GM21515 (cell line): ENCODE measurements around the gene RBM41.
A peak's percentile ranks its signal among the peaks of the same experiment; 100 is the strongest.
"Not testable (repeated sequence)": the region's sequence is repeated elsewhere in the genome, so short reads cannot be mapped to it uniquely, and the experiment has no call there.

ENCODE experiments used
- ATAC-seq: cut with Tn5 transposase; IDR thresholded peaks from one replicate; pipeline ENCODE4 v1.9.1; 2021; ENCODE audit not compliant: unreplicated experiment

RBM41 gene

GRCh38 chrX:107118322-107119147 lies at the start of gene RBM41:
Gene RBM41, minus strand, starts transcription at chrX:107118822. Its CDS starts 49 bp downstream, at chrX:107118773.
- peak; percentile 100 for ATAC-seq

DNA sequence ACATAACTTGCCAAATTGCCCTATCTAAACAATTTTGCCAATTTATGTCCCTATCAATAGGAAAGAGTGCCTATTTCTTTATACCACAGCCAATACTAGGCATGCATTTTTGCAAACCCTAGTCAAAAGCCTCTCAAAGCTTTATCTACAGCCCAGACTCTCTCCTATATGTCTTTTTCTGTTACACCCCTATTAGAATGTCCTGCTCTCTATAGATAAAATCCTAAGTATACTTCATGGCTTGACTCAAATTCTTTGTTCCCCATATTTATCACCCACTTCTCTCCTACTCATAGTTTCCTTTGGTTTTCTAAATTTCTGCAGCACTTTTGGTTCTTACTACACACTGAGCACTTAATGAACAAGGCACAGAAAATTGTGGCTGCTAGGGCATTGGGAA lies 49.6 kb upstream of the RBM41 start:
- ATAC-seq = no peak

- no peak for ATAC-seq
These were observed 48.7 kb upstream of the RBM41 start for GRCh38 chrX:107167163-107167921.

GRCh38 chrX:107157618-107158017 lies 39.0 kb upstream of the RBM41 start:
- ATAC-seq = not testable (repeated sequence)

DNA sequence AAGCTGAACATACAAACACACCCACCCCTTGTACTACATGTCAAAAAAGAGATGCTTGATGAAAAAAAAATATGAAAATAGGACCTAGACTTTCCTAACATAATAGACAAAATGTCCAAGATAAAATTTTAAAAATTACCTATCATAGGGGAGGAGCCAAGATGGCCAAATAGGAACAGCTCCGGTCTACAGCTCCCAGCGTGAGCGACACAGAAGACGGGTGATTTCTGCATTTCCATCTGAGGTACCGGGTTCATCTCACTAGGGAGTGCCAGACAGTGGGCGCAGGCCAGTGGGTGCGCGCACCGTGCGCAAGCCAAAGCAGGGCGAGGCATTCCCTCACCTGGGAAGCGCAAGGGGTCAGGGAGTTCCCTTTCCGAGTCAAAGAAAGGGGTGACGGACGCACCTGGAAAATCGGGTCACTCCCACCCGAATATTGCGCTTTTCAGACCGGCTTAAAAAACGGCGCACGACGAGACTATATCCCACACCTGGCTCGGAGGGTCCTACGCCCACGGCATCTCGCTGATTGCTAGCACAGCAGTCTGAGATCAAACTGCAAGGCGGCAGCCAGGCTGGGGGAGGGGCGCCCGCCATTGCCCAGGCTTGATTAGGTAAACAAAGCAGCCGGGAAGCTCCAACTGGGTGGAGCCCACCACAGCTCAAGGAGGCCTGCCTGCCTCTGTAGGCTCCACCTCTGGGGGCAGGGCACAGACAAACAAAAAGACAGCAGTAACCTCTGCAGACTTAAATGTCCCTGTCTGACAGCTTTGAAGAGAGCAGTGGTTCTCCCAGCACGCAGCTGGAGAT lies 37.2 kb upstream of the RBM41 start:
- not testable (repeated sequence) for ATAC-seq

- no peak for ATAC-seq
These were observed 36.4 kb upstream of the RBM41 start for GRCh38 chrX:107154787-107155620.

DNA sequence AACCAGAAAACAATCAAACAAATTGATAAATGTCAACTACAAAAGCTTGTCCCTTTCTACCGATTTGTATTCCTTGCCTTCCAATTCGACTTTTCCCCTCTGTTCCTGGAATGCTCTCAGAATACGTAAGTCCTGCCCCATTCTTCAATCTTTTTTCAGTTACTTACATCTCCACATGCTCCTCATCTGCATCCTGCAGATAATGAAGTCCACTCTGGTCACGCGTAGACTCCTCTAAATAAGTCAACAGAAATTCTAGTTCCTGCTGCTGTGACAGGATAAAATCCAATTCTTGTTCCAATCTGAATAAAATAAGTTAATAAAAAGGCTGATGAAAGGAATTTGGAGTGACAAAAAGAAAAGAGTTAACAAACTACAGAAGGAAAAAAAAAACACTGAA lies 34.4 kb upstream of the RBM41 start:
- ATAC-seq = no peak

DNA sequence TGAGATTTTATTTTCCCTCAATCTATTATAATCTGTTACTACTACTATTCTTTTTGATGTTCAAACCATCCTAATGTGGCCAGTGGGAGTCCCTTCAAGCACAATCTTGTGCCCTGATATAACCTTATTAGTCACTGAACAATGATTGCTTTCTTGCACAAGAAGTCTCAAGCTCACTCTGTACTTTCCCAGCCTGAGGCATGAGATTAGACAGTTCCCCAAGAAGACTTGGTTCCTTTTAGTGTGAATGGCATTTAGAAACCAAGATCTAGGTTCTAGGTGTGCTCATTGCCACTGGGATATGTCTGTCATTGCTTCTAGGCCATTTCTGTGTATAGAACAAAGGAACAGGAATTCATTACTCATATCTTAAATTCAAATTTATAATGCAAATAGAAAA lies 28.0 kb upstream of the RBM41 start:
- ATAC-seq = no peak

DNA sequence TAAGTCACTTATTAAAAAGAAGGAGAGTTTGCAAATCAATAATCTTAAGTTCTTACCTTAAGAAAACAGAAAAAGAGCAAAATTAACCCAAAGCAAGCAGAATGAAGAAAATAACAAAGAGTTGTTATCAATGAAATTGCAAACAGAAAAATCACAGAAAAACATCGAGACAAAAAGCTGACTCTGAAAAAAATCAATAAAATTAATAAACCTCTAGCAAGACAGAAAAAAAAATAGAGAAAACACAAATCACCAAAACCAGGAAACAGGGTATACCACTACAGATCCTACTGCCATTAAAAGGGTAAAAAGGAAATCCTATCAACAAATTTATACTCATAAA lies 17.3 kb upstream of the RBM41 start:
- ATAC-seq = no peak

DNA sequence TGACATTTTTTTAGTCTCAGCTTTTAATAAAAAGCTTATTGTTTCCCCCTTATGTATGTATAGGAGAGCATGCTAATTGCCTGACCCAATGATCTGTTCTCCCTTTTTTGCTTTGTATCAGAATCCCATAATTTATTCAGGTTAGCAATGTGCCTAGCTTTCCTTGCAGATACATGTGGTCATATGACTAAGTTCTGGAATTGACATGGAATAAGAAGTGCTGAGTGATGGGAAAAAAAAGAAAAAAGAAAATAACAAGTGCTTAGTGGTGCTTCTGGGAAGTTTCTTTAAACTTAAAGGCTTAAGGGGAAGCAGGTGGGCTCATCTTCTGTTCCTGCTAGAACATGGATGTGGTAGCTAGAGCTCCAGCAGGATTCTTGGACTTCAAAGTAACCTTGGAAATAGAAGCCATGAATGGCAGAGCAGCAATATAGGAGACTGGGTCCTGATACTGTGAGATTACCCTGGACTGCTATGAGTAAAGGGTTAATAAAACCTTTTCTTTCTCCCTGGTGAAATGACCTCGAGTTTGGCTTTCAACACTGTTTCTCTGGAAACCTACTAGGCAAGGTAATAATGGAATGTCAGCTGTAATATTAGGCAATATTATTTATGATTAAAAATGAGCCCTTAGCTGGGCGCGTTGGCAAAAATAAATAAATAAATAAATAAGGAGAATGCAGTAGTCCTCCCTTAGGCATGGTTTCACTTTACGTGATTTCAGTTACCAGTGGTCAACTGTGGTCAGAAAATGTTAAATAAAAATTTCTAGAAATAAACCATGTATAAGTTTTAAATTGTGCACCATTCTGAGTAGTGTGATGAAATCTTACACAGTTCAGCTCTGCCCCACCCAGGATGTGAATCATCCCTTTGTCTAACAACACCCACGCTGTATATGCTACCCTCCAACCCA lies 16.7 kb upstream of the RBM41 start:
- no peak for ATAC-seq

- ATAC-seq = no peak
These were observed 5.1 kb upstream of the RBM41 start for GRCh38 chrX:107123750-107124149.

DNA sequence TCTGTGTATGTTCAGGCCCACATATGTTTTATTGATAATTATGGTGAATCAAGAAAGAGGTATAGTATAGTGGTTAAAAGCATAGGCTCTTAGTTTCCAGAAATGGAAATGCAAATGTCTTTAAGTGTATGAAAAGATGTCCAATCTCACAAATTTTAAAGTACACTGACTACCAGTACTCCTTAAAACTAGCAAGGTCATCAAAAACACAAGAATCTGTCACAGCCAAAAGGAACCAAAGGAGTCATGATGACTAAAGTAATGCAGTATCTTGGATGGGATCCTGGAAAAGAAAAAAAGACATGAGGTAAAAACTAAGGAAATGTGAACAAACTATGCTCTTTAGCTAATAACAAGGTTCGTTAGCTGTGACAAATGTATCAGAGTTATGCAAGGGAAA lies 661 bp upstream of the RBM41 start:
- ATAC-seq = no peak

DNA sequence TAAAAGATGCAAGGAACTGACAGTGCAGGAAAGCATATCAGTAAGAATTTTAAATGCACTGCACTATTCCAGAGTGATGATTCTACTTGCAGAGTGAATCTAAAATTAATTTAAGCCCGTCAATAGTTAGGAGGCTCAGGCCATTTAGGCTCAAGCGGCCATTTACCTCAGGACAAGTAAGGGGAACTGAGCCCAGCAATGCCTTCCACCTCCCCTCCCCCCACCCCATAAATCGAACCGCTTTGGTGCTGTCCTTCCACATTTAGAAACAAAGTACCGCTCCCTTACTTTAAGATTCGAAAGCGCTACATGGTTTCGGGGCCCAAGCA lies 665 bp downstream of the RBM41 start:
- ATAC-seq = no peak

GRCh38 chrX:107107459-107107858 lies 11.2 kb downstream of the RBM41 start:
- ATAC-seq = no peak

DNA sequence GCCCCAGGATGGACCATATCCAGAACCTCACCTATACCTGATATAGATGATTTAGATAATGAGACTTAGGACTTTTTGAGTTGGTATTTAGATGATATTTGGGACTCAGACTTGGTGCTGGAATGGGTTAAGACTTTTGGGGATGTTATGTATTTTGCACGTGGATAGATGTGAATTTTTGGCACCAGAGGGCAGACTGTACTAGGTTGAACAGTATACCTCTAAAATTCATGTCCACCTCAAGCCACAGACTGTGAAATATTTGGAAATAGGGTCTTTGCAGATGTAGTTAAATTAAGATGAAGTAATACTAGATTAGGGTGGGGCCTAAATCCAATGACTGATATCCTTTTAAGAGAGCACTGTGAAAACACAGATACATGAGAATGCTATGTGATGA lies 15.6 kb downstream of the RBM41 start:
- no peak for ATAC-seq

DNA sequence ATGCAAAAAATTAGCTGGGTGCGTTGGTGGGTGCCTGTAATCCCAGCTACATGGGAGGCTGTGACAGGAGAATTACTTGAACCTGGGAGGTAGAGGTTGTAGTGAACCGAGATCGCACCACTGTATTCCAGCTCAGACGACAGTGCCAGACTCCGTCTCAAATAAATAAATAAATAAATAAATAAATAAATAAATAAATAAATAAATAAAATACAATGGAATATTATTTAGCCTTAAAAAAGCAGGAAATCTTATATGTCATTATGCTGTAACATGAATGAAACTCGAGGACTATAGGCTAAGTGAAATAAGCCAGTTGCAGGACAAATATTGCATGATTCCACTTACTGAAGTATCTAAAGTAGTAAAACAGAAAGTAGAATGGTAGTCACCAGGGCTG lies 42.5 kb downstream of the RBM41 start:
- ATAC-seq = no peak

DNA sequence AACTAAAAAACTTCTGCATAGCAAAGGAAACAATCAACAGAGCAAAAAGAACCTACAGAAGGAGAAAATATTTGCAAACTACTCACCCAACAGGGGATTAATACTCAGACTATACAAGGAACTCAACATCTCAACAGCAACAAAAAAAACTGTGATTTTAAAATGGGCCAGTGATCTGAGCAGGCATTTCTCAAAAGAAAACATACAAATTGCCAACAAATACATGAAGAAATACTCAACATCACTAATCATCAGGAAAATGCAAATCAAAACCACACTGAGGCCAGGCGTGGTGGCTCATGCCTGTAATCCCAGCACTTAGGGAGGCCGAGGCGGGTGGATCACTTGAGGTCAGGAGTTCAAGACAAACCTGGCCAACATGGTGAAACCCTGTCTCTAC lies 60.9 kb downstream of the RBM41 start:
- ATAC-seq = not testable (repeated sequence)

GRCh38 chrX:107054978-107055377 lies 63.6 kb downstream of the RBM41 start:
- ATAC-seq = no peak

- no peak for ATAC-seq
These were observed 68.4 kb downstream of the RBM41 start for GRCh38 chrX:107050195-107050709.

GRCh38 chrX:107047622-107048021 lies 71.0 kb downstream of the RBM41 start:
- no peak for ATAC-seq
